ENCODE results near the gene LLGL1. TPM values are rescaled to one million over a fixed set of nuclear protein-coding genes. Genes with fewer than 3 reads are reported as not detected.

Gene LLGL1
- polyA plus RNA-seq, 1 donor from 2014 or later = 52.2 TPM

DNA sequence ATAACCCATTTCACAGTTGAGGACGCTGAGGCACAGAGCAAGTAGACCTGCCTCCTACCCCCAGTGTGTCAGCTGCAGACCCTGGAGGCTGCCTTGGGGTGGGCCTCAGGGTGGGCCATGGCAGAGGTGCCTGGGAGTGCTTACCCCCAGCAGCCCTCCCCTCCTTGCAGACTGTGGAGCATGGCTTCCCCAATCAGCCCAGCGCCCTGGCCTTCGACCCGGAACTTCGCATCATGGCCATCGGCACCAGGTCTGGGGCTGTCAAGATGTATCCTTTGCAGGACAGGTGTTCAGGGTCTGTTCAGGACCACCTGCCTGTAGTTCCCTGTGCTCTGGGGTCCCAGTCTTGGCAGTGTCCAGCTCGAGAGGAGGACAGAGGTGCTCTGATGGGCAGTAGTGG lies 4.3 kb downstream of the LLGL1 start:
- no peaks in the 10 kb centered on the region for H3K9me3 ChIP-seq (ENCODE audit: low read length)
- no peaks in the 10 kb centered on the region for H3K9me2 ChIP-seq (ENCODE audit: insufficient read depth, low read length)
- H3K4me3 ChIP-seq (ENCODE audit: low read length) = no peak overlapping the region
- peaks cover 2% of the 10 kb centered on the region for H3F3A ChIP-seq (ENCODE audit: insufficient read depth, low read length, poor library complexity, severe bottlenecking)
- no peak overlapping the region for H3K9ac ChIP-seq (ENCODE audit: low read length)
- no peaks in the 10 kb centered on the region for H3K27me3 ChIP-seq (ENCODE audit: insufficient read depth, low read depth, low read length)
- no peak overlapping the region for H3K4me2 ChIP-seq (ENCODE audit: low read length)
- TF ChIP-seq TAF1 (IDR thresholded peaks at IDR 0.05; ENCODE audit: low read depth) (no peak), EP300 (conservative IDR thresholded peaks at IDR 0.05; ENCODE audit: poor library complexity, severe bottlenecking) (no peak), RAD21 (conservative IDR thresholded peaks at IDR 0.05) (no peak), EZH2 (IDR thresholded peaks at IDR 0.05; ENCODE audit: borderline replicate concordance, insufficient read depth, low read length, poor library complexity, severe bottlenecking) (no peak), POLR2AphosphoS5 (IDR thresholded peaks at IDR 0.05) (no peak), REST (IDR thresholded peaks at IDR 0.05; ENCODE audit: borderline replicate concordance) (no peak), MXI1 (conservative IDR thresholded peaks at IDR 0.05; ENCODE audit: poor library complexity, severe bottlenecking) (no peak), SMC3 (conservative IDR thresholded peaks at IDR 0.05; ENCODE audit: poor library complexity) (no peak)
- TF ChIP-seq, protein P1, sequence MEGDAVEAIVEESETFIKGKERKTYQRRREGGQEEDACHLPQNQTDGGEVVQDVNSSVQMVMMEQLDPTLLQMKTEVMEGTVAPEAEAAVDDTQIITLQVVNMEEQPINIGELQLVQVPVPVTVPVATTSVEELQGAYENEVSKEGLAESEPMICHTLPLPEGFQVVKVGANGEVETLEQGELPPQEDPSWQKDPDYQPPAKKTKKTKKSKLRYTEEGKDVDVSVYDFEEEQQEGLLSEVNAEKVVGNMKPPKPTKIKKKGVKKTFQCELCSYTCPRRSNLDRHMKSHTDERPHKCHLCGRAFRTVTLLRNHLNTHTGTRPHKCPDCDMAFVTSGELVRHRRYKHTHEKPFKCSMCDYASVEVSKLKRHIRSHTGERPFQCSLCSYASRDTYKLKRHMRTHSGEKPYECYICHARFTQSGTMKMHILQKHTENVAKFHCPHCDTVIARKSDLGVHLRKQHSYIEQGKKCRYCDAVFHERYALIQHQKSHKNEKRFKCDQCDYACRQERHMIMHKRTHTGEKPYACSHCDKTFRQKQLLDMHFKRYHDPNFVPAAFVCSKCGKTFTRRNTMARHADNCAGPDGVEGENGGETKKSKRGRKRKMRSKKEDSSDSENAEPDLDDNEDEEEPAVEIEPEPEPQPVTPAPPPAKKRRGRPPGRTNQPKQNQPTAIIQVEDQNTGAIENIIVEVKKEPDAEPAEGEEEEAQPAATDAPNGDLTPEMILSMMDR (IDR thresholded peaks at IDR 0.05; ENCODE audit: poor library complexity, severe bottlenecking) = no peak
- no peak overlapping the region for H2AFZ ChIP-seq (ENCODE audit: low read depth, low read length)
- no peaks in the 10 kb centered on the region for H3K36me3 ChIP-seq (ENCODE audit: insufficient read depth, low read length)
- H4K20me1 ChIP-seq (ENCODE audit: insufficient read depth) = no peaks in the 10 kb centered on the region
- peaks cover 52% of the 10 kb centered on the region for H3K79me2 ChIP-seq (replicated peaks; ENCODE audit: insufficient read depth, low read length)
- H3K27ac ChIP-seq (ENCODE audit: low read length) = no peak overlapping the region

DNA sequence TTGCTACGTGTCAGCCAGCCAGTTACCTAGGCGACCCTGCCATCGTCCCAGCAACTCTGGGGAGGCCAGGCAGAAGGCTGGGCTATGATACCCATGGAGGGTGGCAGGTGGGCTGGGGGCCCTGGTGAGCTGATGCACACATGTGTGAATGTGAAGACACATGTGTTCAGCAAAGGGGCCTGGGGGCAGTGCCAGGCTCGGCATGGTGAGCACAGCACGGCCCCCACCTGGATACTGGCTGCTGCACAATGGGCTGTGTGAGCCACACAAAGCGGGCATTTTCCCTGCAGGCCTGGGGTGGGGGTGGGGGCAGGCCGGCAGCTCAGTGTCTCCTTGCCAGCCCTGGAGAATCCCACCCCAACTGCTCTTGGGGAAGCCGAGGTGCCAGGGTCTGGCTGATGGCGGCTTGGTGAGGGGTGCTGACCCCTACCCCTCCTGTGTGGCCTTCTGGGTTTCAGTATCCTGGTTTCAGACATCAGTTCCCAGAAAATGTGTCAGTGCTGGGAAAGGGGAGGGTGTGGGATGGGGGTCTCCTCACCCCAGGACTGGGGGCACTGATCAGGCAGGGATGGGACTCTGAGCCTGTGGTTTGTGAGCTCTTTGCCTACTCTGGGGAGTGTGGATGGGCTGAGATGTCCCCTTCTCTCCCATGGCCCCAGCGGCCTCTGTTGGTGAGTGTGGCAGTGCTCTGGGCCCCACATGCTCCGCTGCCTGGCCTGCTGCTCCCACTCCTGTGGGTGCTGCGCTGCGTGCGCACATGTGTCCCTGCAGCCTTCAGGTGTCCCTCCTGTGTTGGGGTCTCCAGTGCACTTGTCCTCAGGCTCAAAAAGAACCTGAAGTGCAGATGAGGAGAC lies 5.1 kb downstream of the LLGL1 start:
- no peaks in the 10 kb centered on the region for H3K9me3 ChIP-seq (ENCODE audit: low read length)
- no peak overlapping the region for H3K27ac ChIP-seq (ENCODE audit: low read length)
- no peak for TF ChIP-seq POLR2AphosphoS5 (IDR thresholded peaks at IDR 0.05)
- TF ChIP-seq, protein P1 (IDR thresholded peaks at IDR 0.05; ENCODE audit: poor library complexity, severe bottlenecking) = no peak
- no peak for TF ChIP-seq RAD21 (conservative IDR thresholded peaks at IDR 0.05)
- no peak for TF ChIP-seq MXI1 (conservative IDR thresholded peaks at IDR 0.05; ENCODE audit: poor library complexity, severe bottlenecking)
- no peak for TF ChIP-seq EZH2 (IDR thresholded peaks at IDR 0.05; ENCODE audit: borderline replicate concordance, insufficient read depth, low read length, poor library complexity, severe bottlenecking)
- no peaks in the 10 kb centered on the region for H3K9me2 ChIP-seq (ENCODE audit: insufficient read depth, low read length)
- no peak overlapping the region for H3K9ac ChIP-seq (ENCODE audit: low read length)
- no peaks in the 10 kb centered on the region for H4K20me1 ChIP-seq (ENCODE audit: insufficient read depth)
- H2AFZ ChIP-seq (ENCODE audit: low read depth, low read length) = no peak overlapping the region
- peaks cover 52% of the 10 kb centered on the region for H3K79me2 ChIP-seq (replicated peaks; ENCODE audit: insufficient read depth, low read length)
- no peaks in the 10 kb centered on the region for H3K36me3 ChIP-seq (ENCODE audit: insufficient read depth, low read length)
- no peaks in the 10 kb centered on the region for H3K27me3 ChIP-seq (ENCODE audit: insufficient read depth, low read depth, low read length)
- no peak overlapping the region for H3K4me2 ChIP-seq (ENCODE audit: low read length)
- H3F3A ChIP-seq (ENCODE audit: insufficient read depth, low read length, poor library complexity, severe bottlenecking) = no peaks in the 10 kb centered on the region
- H3K4me3 ChIP-seq (ENCODE audit: low read length) = no peak overlapping the region

Measured in neural cell (in vitro differentiated cells).